ENCODE data around the gene C3orf22.

Gene C3orf22

DNA sequence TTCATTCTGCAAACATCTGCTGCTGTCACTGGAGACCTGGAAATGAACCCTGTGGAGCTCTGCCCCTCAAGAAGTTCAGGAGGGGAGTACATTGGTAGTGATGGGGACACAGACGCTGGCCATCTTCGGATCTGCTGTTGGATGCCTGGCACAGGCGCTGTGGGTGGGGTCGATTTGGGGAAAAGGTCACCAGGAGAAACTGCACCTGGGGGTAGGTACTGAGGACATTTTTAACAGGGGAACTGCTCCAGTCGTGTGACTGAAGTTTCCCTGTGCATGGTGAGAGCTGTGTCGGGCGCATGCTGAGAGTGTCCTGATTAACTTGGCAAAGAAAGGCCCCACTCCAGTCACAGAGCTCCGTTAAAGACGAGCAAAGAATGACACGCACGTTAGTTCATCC lies 44.6 kb downstream of the C3orf22 start:
- no peak for DNase-seq (ENCODE audit: low read depth, low spot score)

DNA sequence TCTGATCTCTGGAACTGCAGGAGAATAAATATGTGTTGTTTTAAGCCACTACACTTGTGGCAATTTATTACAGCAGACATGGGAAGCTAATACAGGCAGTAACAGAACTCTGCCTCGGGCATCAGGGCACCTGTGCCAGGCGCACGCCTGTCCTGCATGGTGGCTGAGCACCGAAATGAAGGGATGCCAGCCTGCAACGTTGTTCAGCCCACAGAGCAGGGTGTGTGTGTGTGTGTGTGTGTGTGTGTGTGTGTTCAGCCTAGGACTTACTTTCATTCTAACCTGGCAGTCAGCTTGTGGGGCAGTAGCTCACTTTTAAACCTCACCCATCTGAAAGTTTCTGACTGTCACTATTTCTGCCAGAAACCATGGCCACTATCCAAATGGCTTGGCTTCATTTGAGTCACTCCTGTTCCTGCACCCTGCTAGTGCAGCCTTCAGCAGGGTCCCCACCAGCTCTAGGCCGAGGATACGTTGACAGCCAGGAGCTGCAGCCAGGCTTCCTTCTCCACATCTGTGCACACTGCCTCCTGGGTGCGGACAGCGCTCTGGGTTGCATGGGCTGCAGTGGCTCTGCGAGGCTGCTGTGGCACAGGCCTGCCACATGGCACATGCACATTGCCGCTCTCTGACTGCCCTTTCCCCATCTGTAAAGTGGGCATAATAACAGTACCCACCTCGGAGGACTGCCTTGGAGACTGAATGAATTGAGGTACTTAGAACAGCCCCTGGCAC lies 45.6 kb downstream of the C3orf22 start:
- DNase-seq (ENCODE audit: low read depth, low spot score) = no peak

DNA sequence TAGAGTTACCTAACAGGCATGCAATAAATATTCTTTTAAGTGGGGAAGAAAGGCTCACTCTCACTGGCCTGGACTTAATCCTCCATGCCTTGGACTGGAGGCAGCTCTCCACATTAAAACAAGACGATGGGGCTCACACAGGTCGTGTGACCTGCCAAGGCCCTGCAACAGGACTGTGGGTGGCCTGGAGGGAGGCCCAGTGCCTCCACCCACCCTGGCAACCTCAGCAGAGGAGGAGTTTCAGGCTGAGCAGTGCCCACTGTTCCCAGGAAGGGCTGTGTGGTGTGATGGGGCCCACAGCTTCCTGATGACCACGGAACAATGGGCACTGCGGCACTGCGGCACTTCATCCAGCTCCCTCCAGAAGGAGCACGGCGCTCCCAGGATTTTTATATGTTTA lies 46.7 kb downstream of the C3orf22 start:
- no peak for DNase-seq (ENCODE audit: low read depth, low spot score)

DNA sequence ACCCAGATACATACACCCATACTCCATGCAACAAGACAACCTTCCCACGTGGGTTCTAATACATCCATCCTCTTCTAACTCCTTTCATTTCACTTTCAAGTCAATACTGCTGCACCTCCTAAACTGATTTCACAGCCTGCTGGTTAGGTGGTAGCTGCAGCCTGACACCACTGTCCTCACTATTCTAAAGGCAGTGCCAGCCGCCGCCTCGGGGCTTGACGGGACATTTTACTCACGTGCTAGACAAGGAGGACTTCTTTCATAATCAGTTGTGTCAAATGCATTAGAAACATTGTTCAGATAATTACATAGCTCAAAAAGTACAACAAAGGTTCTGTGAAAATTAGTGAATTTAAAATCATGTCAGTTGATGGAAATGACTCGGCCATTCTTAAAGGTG lies 47.4 kb downstream of the C3orf22 start:
- no peak for DNase-seq (ENCODE audit: low read depth, low spot score)

DNA sequence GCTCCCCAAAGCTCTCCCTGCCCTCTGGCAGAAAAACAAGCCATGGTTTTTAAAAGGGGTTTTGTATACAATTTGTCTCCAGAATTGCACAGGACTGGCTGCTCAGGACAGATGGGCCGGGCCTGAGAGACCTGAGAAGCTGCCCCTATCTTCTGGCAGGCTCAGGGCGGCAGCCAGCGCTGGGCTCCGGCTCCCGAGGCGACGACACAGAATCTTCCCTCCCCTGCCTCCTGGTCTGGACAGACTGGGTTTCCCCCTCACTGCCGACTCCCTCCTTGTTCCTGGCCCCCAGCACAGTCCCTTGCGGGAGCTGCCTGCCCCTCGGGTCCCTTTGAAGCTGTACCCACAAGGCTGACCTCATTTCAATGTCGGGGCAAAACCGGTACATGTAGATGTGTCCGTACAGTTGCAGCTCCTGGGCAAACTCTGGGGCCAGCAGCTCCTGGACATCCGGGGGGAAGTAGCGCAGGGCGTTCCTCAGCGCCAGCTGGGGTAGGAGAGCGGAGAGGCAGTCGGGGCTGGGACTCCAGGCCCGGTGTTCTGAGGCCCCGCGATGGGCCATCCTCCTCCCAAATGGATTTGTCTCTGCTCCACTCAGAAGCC lies 48.3 kb downstream of the C3orf22 start:
- DNase-seq (ENCODE audit: low read depth, low spot score) = no peak

DNA sequence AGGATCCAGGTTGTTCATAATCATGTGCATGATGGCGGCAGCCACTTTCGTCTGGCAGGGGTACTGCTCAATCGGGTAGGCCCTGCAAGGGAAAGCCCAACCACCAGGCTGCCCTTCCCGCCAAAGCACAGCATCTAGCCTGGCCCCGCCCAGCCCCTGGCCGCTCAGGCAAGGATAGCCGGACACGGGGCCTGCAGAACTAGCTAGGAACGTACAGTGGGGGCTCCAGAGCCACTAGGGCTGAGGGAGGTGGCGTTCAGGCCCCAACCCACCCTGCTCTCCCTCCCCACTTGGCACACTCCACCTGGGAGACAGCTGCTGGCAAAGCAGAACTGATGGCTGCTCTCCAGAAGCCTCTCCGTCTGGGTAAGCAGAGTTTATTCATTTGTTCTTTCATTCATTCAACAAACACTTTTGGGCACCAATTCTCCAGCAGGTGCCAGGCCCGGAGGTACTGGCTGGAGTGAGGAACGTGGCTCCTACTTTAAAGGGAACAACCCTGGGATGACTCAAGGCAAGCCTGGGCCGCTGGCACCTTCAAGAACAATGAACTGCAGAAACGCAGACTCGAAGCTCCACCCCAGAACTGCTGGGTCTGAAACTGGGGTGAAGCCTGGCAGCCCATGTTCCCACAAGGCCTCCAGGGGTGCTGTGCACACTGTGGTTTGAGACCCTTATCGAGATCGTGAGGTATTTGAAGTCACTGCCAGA lies 49.0 kb downstream of the C3orf22 start:
- peak; percentile 64 for DNase-seq (ENCODE audit: low read depth, low spot score)

DNA sequence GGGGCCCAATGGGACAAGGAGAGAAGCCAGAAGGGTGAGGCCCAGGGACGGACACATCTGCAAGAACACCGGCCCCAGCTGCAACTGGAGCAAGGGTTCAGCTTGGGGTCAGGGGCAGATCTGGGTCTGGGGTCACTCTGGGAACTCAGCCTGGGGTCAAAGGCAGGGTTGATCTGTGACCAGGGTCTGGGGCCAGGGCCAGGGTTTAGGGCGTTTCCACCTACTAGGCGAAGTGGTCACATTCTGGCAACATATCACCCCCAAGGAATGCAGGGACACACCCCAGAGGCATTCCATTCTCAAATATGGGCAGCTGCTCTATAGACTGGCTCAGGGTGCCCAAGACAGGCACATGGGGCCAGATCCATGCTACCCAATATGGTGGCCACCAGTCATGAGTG lies 50.2 kb downstream of the C3orf22 start:
- no peak for DNase-seq (ENCODE audit: low read depth, low spot score)

DNA sequence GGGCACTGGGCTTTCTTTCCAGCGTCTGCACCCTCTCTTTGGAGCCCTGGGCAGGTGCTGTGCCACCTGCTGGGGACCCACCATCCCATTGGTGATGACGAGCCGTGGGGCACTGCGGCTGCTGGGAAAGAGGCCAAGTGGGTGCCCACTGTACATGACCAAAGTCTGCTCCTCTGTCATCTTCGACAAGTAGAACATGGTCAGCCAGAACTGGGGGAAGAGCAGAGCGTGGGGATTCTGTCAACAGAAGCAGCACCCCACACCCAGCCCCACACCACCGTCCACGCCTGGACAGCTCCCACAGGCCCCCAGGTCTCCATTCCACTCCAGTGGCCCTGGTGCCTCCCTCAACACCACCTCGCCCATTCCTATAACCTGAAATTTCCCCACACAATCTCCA lies 50.8 kb downstream of the C3orf22 start:
- no peak for DNase-seq (ENCODE audit: low read depth, low spot score)

DNA sequence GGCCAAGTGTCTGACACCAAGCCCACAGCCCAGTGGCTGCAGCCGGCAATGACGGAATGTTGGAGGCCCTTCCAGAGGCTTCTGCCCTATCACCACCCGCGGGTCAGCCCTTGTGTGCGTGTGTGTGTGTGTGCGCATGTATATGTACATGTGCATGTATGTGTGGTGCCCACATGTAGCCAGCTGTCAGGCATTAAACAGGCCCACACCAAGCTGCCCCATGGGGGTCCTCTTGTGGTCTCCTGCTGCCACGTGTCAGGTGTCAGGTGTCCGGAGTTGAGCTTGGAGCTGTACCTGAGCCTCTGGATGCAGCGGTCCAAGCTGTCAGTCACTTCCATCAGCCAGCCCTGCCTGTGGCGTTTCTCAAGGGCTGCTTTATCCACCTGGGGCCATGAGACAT lies 55.0 kb downstream of the C3orf22 start:
- no peak for DNase-seq (ENCODE audit: low read depth, low spot score)

DNA sequence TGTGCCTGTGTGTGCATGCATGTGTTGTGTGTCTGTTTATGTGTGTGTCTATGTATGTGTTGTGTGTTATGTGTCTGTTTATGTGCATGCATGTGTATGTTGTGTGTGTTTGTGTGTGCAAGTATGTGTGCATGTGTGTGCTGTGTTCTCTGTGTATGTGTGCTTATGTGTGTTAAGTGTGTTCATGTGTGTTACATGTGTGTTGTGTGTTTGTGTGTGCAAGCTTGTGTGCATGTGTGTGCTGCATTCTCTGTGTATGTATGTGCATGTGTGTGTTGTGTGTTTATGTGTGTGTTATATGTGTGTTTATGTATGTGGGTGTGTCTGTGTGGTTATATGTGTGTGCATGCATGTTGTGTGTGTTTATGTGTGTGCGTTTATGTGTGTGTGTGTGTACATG lies 56.1 kb downstream of the C3orf22 start:
- no peak for DNase-seq (ENCODE audit: low read depth, low spot score)

DNA sequence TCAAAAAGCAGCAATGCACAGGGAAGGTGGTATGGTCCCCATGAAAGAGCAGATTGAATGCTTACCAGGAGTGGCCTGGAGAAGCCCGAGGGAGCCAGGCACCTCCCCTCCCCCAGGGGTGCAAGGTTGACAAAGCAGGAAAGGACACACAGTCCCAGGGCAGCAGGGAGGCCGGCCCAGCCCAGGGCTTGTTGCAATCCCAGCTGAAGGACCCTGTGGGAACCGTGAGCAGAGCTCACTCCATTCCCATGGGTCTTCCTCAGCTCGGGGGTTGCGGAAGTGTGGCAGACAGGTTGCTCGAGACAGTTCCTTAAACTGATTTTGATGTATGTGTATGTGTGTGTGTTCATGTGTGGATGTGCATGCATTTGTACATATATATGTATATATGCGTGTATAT lies 57.0 kb downstream of the C3orf22 start:
- no peak for DNase-seq (ENCODE audit: low read depth, low spot score)

DNA sequence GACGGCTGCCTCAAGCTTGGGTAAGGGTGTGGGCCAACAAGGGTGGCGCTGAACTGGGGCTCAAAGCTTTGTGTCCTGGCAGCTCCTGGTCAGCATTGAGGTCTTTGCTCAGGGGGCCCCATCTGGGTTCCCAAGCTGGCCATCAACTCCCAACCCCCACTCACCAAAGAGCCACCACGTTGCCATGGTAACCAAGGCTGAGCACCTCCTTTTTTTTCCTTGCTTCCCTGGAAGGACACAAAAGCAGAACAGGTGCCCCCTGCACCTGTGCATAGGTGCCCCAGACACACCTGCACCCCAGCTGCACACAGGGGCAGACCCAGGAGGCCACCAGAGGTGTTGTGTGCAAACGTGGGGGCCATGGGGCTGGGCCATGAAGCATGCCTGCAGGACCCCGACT lies 57.7 kb downstream of the C3orf22 start:
- DNase-seq (ENCODE audit: low read depth, low spot score) = no peak

DNA sequence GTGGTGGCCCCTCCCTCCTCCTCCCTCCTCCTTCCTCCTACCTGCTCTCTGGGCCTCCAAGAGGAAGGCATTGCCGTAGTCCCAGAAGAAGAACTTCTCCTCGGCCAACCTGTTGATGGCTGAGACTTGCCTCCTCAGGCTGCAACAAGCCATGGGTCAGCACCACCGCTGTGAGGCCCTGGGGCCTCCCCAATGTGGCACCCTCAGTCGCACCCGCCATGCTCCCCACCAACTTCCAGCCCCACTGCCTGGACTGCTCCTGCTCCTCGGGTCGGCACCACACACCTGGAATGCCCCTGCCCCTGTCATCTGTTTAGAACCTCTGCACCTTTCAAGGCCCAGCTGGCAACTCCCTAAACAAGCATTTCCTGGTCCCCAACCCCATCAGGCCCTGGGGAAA lies 58.7 kb downstream of the C3orf22 start:
- DNase-seq (ENCODE audit: low read depth, low spot score) = no peak
